GM12878 (cell line): ENCODE data around the gene ALOX12. TPM values are rescaled to one million over a fixed set of nuclear protein-coding genes. Genes with fewer than 3 reads are reported as not detected.

ENCODE experiments used
- ATAC-seq: fragments of 200-7000 bp; cut with Tn5 transposase; 3 replicates; pipeline ENCODE4 v1.9.1; 2020; ENCODE audit warnings: mild to moderate bottlenecking, moderate library complexity
- BruUV-seq: library from RNA; stranded (reverse); fragments of 400-500 nt; replicated peaks from 2 replicates; lab custom pipeline; 2021; lab: Mats Ljungman, UMichigan
- CTCF ChIA-PET: fragments of 300-600 bp; sonication (Branson Sonifier 250); formaldehyde crosslinking; extraction: SDS; loops from one replicate; lab custom pipeline; 2021; ENCODE audit warnings: inconsistent platforms; lab: Yijun Ruan, JAX
- POLR2A ChIA-PET: fragments of 350-600 bp; formaldehyde crosslinking; extraction: SDS; loops from one replicate; lab custom pipeline; 2021; ENCODE audit warnings: inconsistent platforms; lab: Charles Lee
- RAD21 ChIA-PET: fragments of 300-600 bp; sonication (Branson Sonifier 250); formaldehyde crosslinking; loops from one replicate; lab custom pipeline; 2023; ENCODE audit warnings: antibody characterized with exemption; ENCODE audit not compliant: unreplicated experiment; lab: Charles Lee
- SMC1A ChIA-PET: fragments of 300-600 bp; sonication (Branson Sonifier 250); formaldehyde crosslinking; loops from one replicate; lab custom pipeline; 2023; ENCODE audit not compliant: unreplicated experiment, uncharacterized antibody; lab: Charles Lee
- DNase-seq: peaks from one replicate; pipeline ENCODE4 v3.0.0-alpha.2; 2011; ENCODE audit warnings: low read depth, low spot score
- FAIRE-seq: peaks from 3 replicates; lab custom pipeline; 2011; peaks lifted over from hg19 to GRCh38; lab: Jason Lieb, UNC
- H2AFZ ChIP-seq: 2 replicates; pipeline ENCODE4 v1.6.0; 2011; ENCODE audit warnings: low read depth, low read length, control low read depth; ENCODE audit not compliant: control insufficient read depth
- H3K27ac ChIP-seq: 2 replicates; pipeline ENCODE4 v1.5.1; 2011; ENCODE audit warnings: control low read depth; ENCODE audit not compliant: control insufficient read depth, insufficient read depth
- H3K27me3 ChIP-seq, 2 experiments: replicated peaks in 1 of 2; 2 replicates each; pipeline versions ENCODE4 v1.6.0 to v1.6.1; 2011; ENCODE audit warnings: low read length in 1 of 2; ENCODE audit not compliant: control insufficient read depth in 2 of 2, insufficient read depth in 2 of 2
- H3K36me3 ChIP-seq, 2 experiments: 2 replicates each; pipeline ENCODE4 v1.5.1; 2011; ENCODE audit warnings: low read length in 1 of 2; ENCODE audit not compliant: control insufficient read depth in 2 of 2, insufficient read depth in 2 of 2
- H3K4me1 ChIP-seq: 2 replicates; pipeline ENCODE4 v1.6.1; 2011; ENCODE audit warnings: mild to moderate bottlenecking, low read length, moderate library complexity, mixed read lengths; ENCODE audit not compliant: control insufficient read depth, insufficient read depth
- H3K4me2 ChIP-seq: 2 replicates; pipeline ENCODE4 v1.6.0; 2011; ENCODE audit warnings: control low read depth; ENCODE audit not compliant: control insufficient read depth, insufficient read depth
- H3K4me3 ChIP-seq: fragments of 200-600 bp; sonication (generic); 2 replicates; pipeline ENCODE4 v1.5.1; 2016
- H3K79me2 ChIP-seq: 2 replicates; pipeline ENCODE4 v1.6.0; 2011; ENCODE audit warnings: low read length; ENCODE audit not compliant: control insufficient read depth, insufficient read depth
- H3K9ac ChIP-seq: 2 replicates; pipeline ENCODE4 v1.8.0; 2011; ENCODE audit warnings: low read length, control low read depth, mixed read lengths; ENCODE audit not compliant: control insufficient read depth, insufficient read depth
- H3K9me3 ChIP-seq: replicated peaks from 3 replicates; pipeline ENCODE4 v1.5.1; 2011; ENCODE audit warnings: mild to moderate bottlenecking, low read length; ENCODE audit not compliant: control insufficient read depth, insufficient read depth
- H4K20me1 ChIP-seq: 2 replicates; pipeline ENCODE4 v1.6.0; 2011; ENCODE audit not compliant: control insufficient read depth, insufficient read depth
- LARP7 ChIP-seq: fragments of 450-650 bp; IDR thresholded peaks from 2 replicates; pipeline ENCODE4 v1.6.1; 2017; ENCODE audit warnings: mild to moderate bottlenecking
- SMC3 ChIP-seq: IDR thresholded peaks from 2 replicates; pipeline ENCODE4 v1.6.1; 2011; ENCODE audit warnings: low read length, improper control_type of control experiment, borderline replicate concordance
- ZNF207 ChIP-seq: fragments of 450-650 bp; IDR thresholded peaks from 2 replicates; pipeline ENCODE4 v1.6.1; 2014; ENCODE audit warnings: antibody characterized with exemption, mild to moderate bottlenecking, borderline replicate concordance
- WGBS: methylation state at CpG from one replicate; pipeline ENCODE4 v1.1.6; 2016; ENCODE audit warnings: low lambda C conversion rate; ENCODE audit not compliant: insufficient replicate concordance, insufficient coverage; ENCODE audit errors: missing lambda C conversion rate; 5-methylcytosine and 5-hydroxymethylcytosine counted together
- in situ Hi-C: fragments of 300-500 bp; cut with MboI; formaldehyde crosslinking; loops from 9 replicates; pipeline ENCODE4 v1.14.3; 2018; ENCODE audit warnings: mixed read lengths
- intact Hi-C: fragments of 100-400 bp; cut with micrococcal nuclease; formaldehyde crosslinking; loops from one replicate; pipeline ENCODE4 v1.14.2; 2022; ENCODE audit not compliant: unreplicated experiment
- polyA plus RNA-seq, 11 experiments: library from polyadenylated mRNA; depleted of rRNA in 4 of 11; unstranded in 6 of 11; stranded (reverse) in 5 of 11; fragments of >200 nt; fragmentation: Nextera tagmentation in 4 of 11; fragmentation: Illumina TruSeq in 1 of 11; extraction: Ambion mirVana in 4 of 11; extraction: Trizol in 1 of 11; gene quantifications; 1 replicate in 1 of 11; 2 replicates in 10 of 11; pipeline versions ENCODE4 v1.2.1 to v1.2.3, GENCODE V29; 2011 to 2016; ENCODE audit warnings: inconsistent platforms in 2 of 11, missing spikeins in 2 of 11, low read depth in 1 of 11
- total RNA-seq, 4 experiments: library from RNA; depleted of rRNA in 3 of 4; stranded (reverse); fragments of >200 nt in 3 of 4; fragmentation: Illumina TruSeq in 1 of 4; extraction: Trizol in 1 of 4; gene quantifications; 2 replicates each; pipeline versions ENCODE4 v1.2.1 to v1.2.3, GENCODE V29; 2013 to 2021
- TF ChIP-seq, protein P1 (sequence below), 3 experiments: IDR thresholded peaks in 2 of 3; conservative IDR thresholded peaks in 1 of 3; 2 replicates each; pipeline ENCODE4 v1.5.1; 2011; ENCODE audit warnings: low read depth in 3 of 3, low read length in 3 of 3, mild to moderate bottlenecking in 3 of 3, control low read depth in 2 of 3, moderate library complexity in 2 of 3, inconsistent platforms in 1 of 3, mixed read lengths in 1 of 3; ENCODE audit not compliant: control insufficient read depth in 2 of 3, insufficient read depth in 1 of 3; ENCODE audit errors: extremely low read depth in 1 of 3
- TF ChIP-seq, protein P2 (sequence below): IDR thresholded peaks from 2 replicates; pipeline ENCODE4 v1.6.1; 2011; ENCODE audit warnings: mild to moderate bottlenecking, low read depth, low read length, moderate library complexity; ENCODE audit not compliant: insufficient replicate concordance

The ALOX12 gene
- total and polyA plus RNA-seq, 10 of the 15 experiments (the other 5 are each of a cell fraction or from before 2014, with no cell fraction given), result 0.23 to 0.82 (median 0.58) TPM; not detected in 6

DNA sequence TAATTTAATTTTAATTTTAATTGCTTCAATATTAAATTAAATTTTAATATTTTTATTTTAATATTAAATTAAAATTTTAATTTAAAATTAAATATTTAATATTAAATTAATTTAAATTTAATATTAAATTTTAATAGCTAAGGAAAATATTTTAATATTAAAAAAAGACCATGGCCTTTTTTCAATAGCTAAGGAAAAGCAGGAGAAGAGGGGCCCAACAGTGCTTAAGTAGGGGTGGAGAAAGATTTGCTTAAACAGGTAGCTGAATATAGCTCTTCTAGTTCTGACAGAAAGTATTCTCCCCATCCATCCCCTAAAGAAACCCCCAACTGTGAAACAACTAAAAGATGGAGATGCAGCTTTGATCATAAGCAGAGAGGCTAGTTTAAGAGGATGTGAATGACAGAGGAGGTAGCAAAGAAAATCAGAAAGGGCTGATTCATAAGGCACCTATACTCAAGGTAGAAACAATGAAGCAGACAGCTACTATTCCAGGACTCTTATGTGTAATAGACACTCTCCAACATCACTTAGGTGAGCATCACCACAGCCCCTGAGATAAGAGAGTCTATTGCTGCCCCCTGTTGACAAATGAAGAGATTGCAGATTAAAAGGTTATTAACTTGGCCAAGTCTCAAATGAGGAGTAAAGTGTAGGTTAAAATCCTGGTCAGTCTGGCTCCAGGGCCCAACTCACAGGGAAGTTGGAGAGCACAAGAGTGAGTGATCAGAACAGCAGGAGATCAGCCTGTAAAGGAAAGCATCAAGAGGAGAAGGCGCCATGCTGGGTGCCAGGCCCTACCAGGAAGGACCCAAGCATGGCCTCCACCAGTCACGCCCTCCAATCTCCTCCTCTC, 8.8 kb downstream of the ALOX12 start (continued):
- TF ChIP-seq, protein P1, sequence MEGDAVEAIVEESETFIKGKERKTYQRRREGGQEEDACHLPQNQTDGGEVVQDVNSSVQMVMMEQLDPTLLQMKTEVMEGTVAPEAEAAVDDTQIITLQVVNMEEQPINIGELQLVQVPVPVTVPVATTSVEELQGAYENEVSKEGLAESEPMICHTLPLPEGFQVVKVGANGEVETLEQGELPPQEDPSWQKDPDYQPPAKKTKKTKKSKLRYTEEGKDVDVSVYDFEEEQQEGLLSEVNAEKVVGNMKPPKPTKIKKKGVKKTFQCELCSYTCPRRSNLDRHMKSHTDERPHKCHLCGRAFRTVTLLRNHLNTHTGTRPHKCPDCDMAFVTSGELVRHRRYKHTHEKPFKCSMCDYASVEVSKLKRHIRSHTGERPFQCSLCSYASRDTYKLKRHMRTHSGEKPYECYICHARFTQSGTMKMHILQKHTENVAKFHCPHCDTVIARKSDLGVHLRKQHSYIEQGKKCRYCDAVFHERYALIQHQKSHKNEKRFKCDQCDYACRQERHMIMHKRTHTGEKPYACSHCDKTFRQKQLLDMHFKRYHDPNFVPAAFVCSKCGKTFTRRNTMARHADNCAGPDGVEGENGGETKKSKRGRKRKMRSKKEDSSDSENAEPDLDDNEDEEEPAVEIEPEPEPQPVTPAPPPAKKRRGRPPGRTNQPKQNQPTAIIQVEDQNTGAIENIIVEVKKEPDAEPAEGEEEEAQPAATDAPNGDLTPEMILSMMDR (IDR thresholded peaks at IDR 0.05 in 2 of 3, conservative IDR thresholded peaks at IDR 0.05 in 1 of 3; ENCODE audit: control insufficient read depth in 2 of 3, extremely low read depth in 1 of 3, insufficient read depth in 1 of 3, low read depth in 3 of 3, low read length in 3 of 3), result peak; percentile 56 to 75 (median 73); a peak in 5 of 6 replicates
- 0 out of 2 replicates have a peak, but pooled peaks have one; percentile 40 for TF ChIP-seq ZNF207
- peak; percentile 71; the same call in 1 of the 2 replicates for TF ChIP-seq SMC3
- TF ChIP-seq, protein P2, sequence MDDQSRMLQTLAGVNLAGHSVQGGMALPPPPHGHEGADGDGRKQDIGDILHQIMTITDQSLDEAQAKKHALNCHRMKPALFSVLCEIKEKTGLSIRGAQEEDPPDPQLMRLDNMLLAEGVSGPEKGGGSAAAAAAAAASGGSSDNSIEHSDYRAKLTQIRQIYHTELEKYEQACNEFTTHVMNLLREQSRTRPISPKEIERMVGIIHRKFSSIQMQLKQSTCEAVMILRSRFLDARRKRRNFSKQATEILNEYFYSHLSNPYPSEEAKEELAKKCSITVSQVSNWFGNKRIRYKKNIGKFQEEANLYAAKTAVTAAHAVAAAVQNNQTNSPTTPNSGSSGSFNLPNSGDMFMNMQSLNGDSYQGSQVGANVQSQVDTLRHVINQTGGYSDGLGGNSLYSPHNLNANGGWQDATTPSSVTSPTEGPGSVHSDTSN, result no peak

DNA sequence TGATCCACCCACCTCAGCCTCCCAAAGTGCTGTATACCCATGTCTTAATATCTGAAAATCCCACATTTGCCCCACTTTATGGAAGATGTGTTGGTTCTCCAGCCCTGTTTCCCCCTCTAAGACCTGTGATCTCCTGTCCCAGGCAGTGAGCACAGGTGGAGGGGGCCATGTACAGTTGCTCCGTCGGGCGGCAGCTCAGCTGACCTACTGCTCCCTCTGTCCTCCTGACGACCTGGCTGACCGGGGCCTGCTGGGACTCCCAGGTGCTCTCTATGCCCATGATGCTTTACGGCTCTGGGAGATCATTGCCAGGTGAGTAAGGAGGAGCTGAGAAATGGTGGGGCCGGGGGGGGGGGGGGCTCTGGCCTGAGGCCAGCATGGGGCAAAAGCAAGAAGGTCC, 9.9 kb downstream of the ALOX12 start:
- Histone ChIP-seq H3K79me2 (peaks cover 13% of the 10 kb centered on the region), H4K20me1 (no peaks in the 10 kb centered on the region), H3K4me2 (no peak overlapping the region), H3K27me3 (no peaks in the 10 kb centered on the region), H3K9me3 (no peaks in the 10 kb centered on the region), H3K27ac (no peak overlapping the region), H3K4me3 (no peak overlapping the region), H3K36me3 (peaks cover 2 to 11% of the 10 kb centered on the region in 2 experiments), H3K9ac (no peak overlapping the region), H3K4me1 (0 out of 2 replicates have a peak, but pooled peaks cover under 1% of the 10 kb centered on the region), H2AFZ (no peak overlapping the region)
- CTCF ChIA-PET, result interaction anchor here (0.6 to 15.9 kb wide), 7 partner anchors 13 to 171 kb away, joined by 3 to 237 read pairs (median 116); a partner anchor contains a TSS
- DNase-seq (no peak), ATAC-seq (no peak), FAIRE-seq (no peak)
- intact Hi-C loops (loop anchor here (2.0 kb wide), 2 partner anchors 163 to 339 kb away; no protein-coding TSS in a partner anchor), in situ Hi-C loops (loop anchor here (5.0 to 10.0 kb wide), 2 partner anchors 93 to 161 kb away; no protein-coding TSS in a partner anchor)
- RAD21 ChIA-PET, result interaction anchor here (0.6 to 3.8 kb wide), 7 partner anchors 70 to 340 kb away, joined by 3 to 40 read pairs (median 7); no protein-coding TSS in a partner anchor
- SMC1A ChIA-PET, result interaction anchor here (3.6 to 5.2 kb wide), 3 partner anchors 16 to 163 kb away, joined by 22 to 51 read pairs (median 41); partner anchors contain the start of gene BCL6B
- no TSS peak for BruUV-seq
- 87% methylated on average over 6 of the region's 7 CpGs for WGBS
- POLR2A ChIA-PET, result interaction anchor here (0.6 to 0.7 kb wide), 2 partner anchors 337 to 1354 kb away, joined by 4 to 7 read pairs; no protein-coding TSS in a partner anchor
- no peak for TF ChIP-seq LARP7
